SK-N-SH treated with all-trans-retinoic acid at 6 μM for 48 hours (cell line): ENCODE data around the gene SPATS2.

Source experiments
- ARNTL ChIP-seq: fragments of 450-650 bp; formaldehyde crosslinking; IDR thresholded peaks from 2 replicates; pipeline ENCODE4 v1.5.0; 2020; ENCODE audit warnings: low read depth, mild to moderate bottlenecking, moderate library complexity, borderline replicate concordance
- PPARA ChIP-seq: fragments of 250-450 bp; sonication (Bioruptor Pico); IDR thresholded peaks from 2 replicates; pipeline ENCODE4 v1.5.0; 2020; ENCODE audit warnings: mild to moderate bottlenecking, borderline replicate concordance
- RARB ChIP-seq: fragments of 250-450 bp; sonication (Bioruptor Pico); IDR thresholded peaks from 2 replicates; pipeline ENCODE4 v1.8.0; 2021; ENCODE audit warnings: mild to moderate bottlenecking, moderate library complexity
- SNAI2 ChIP-seq: fragments of 250-450 bp; sonication (Bioruptor Pico); IDR thresholded peaks from 2 replicates; pipeline ENCODE4 v1.5.0; 2020; ENCODE audit warnings: mild to moderate bottlenecking, moderate library complexity
- TCF4 ChIP-seq: fragments of 250-450 bp; sonication (Bioruptor Pico); IDR thresholded peaks from 2 replicates; pipeline ENCODE4 v1.8.0; 2021; ENCODE audit warnings: mild to moderate bottlenecking, moderate library complexity, borderline replicate concordance
- ZC3H10 ChIP-seq: fragments of 250-450 bp; sonication (Bioruptor Pico); IDR thresholded peaks from 2 replicates; pipeline ENCODE4 v1.5.1; 2021; ENCODE audit warnings: mild to moderate bottlenecking, moderate library complexity
- ZFP3 ChIP-seq: fragments of 250-450 bp; sonication (Bioruptor Pico); IDR thresholded peaks from 2 replicates; pipeline ENCODE4 v1.5.0; 2020; ENCODE audit warnings: mild to moderate bottlenecking, moderate library complexity
- ZFP30 ChIP-seq: fragments of 450-650 bp; formaldehyde crosslinking; IDR thresholded peaks from 2 replicates; pipeline ENCODE4 v1.5.0; 2022; ENCODE audit warnings: mild to moderate bottlenecking, moderate library complexity
- ZNF8 ChIP-seq: fragments of 450-650 bp; formaldehyde crosslinking; IDR thresholded peaks from 2 replicates; pipeline ENCODE4 v1.5.0; 2020; ENCODE audit warnings: mild to moderate bottlenecking, moderate library complexity
- TF ChIP-seq, protein P1 (sequence below): fragments of 250-450 bp; sonication (Bioruptor Pico); IDR thresholded peaks from 2 replicates; pipeline ENCODE4 v1.8.0; 2020; ENCODE audit warnings: mild to moderate bottlenecking, moderate library complexity, borderline replicate concordance
- TF ChIP-seq, protein P2 (sequence below): fragments of 250-450 bp; sonication (Bioruptor Pico); IDR thresholded peaks from 2 replicates; pipeline ENCODE4 v1.5.1; 2020; ENCODE audit warnings: low read depth, mild to moderate bottlenecking, moderate library complexity
- TF ChIP-seq, protein P3 (sequence below): fragments of 250-450 bp; sonication (Bioruptor Pico); IDR thresholded peaks from 2 replicates; pipeline ENCODE4 v1.5.0; 2020; ENCODE audit warnings: mild to moderate bottlenecking, moderate library complexity

DNA sequence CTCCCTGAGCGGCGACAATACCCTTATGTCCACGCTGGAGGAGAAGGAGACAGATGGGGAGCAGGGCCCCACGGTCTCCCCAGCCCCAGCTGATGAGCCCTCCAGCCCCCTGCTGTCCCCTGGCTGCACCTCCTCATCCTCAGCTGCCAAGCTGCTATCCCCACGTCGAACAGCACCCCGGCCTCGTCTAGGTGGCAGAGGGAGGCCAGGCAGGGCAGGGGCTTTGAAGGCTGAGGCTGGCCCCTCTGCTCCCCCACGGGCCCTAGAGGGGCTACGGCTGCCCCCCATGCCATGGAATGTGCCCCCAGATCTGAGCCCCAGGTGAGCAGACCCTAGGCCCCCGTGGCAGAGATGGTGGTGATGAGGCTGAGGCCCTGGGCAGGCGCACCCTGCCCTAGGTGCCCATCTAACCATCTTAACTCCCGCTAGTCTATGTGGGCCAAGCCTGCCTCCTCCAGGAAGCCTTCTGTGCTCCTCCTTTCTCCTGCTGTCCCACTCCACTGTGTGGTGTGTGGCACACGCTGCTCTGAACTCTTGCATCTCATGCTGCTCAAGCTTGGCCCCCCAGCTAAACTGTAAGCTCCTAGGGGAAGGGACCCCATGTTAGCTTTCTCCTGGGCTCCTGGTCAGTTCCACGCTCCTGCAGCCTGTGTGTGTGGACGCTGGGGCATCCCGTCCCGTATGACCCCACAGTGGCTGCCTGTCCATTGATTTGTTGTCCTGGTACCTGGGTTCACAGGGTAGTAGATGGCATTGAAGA lies 188.5 kb downstream of the SPATS2 start:
- TF ChIP-seq, protein P1, sequence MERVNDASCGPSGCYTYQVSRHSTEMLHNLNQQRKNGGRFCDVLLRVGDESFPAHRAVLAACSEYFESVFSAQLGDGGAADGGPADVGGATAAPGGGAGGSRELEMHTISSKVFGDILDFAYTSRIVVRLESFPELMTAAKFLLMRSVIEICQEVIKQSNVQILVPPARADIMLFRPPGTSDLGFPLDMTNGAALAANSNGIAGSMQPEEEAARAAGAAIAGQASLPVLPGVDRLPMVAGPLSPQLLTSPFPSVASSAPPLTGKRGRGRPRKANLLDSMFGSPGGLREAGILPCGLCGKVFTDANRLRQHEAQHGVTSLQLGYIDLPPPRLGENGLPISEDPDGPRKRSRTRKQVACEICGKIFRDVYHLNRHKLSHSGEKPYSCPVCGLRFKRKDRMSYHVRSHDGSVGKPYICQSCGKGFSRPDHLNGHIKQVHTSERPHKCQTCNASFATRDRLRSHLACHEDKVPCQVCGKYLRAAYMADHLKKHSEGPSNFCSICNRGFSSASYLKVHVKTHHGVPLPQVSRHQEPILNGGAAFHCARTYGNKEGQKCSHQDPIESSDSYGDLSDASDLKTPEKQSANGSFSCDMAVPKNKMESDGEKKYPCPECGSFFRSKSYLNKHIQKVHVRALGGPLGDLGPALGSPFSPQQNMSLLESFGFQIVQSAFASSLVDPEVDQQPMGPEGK = no peak
- no peak for TF ChIP-seq SNAI2 (CRISPR knock-in tag)
- no peak for TF ChIP-seq ARNTL (CRISPR knock-in tag)
- TF ChIP-seq RARB (CRISPR knock-in tag) = no peak
- TF ChIP-seq, protein P2, sequence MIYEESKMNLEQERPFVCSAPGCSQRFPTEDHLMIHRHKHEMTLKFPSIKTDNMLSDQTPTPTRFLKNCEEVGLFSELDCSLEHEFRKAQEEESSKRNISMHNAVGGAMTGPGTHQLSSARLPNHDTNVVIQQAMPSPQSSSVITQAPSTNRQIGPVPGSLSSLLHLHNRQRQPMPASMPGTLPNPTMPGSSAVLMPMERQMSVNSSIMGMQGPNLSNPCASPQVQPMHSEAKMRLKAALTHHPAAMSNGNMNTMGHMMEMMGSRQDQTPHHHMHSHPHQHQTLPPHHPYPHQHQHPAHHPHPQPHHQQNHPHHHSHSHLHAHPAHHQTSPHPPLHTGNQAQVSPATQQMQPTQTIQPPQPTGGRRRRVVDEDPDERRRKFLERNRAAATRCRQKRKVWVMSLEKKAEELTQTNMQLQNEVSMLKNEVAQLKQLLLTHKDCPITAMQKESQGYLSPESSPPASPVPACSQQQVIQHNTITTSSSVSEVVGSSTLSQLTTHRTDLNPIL (CRISPR knock-in tag) = no peak
- no peak for TF ChIP-seq ZC3H10 (CRISPR knock-in tag)
- no peak for TF ChIP-seq ZFP3 (CRISPR knock-in tag)
- TF ChIP-seq PPARA = no peak
- no peak for TF ChIP-seq ZFP30 (CRISPR knock-in tag)
- TF ChIP-seq, protein P3, sequence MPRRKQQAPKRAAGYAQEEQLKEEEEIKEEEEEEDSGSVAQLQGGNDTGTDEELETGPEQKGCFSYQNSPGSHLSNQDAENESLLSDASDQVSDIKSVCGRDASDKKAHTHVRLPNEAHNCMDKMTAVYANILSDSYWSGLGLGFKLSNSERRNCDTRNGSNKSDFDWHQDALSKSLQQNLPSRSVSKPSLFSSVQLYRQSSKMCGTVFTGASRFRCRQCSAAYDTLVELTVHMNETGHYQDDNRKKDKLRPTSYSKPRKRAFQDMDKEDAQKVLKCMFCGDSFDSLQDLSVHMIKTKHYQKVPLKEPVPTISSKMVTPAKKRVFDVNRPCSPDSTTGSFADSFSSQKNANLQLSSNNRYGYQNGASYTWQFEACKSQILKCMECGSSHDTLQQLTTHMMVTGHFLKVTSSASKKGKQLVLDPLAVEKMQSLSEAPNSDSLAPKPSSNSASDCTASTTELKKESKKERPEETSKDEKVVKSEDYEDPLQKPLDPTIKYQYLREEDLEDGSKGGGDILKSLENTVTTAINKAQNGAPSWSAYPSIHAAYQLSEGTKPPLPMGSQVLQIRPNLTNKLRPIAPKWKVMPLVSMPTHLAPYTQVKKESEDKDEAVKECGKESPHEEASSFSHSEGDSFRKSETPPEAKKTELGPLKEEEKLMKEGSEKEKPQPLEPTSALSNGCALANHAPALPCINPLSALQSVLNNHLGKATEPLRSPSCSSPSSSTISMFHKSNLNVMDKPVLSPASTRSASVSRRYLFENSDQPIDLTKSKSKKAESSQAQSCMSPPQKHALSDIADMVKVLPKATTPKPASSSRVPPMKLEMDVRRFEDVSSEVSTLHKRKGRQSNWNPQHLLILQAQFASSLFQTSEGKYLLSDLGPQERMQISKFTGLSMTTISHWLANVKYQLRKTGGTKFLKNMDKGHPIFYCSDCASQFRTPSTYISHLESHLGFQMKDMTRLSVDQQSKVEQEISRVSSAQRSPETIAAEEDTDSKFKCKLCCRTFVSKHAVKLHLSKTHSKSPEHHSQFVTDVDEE (CRISPR knock-in tag) = no peak
- no peak for TF ChIP-seq TCF4 (CRISPR knock-in tag)
- TF ChIP-seq ZNF8 (CRISPR knock-in tag) = no peak
